ENCODE data around the gene DCLK2.

GRCh38 chr4:150106886-150107285 lies 28.6 kb downstream of the DCLK2 start:
- TF ChIP-seq CTCF (IDR thresholded peaks at IDR 0.05) (no peak), POLR2A (IDR thresholded peaks at IDR 0.05) (no peak)
